Heart right ventricle (tissue), 16 donors: ENCODE measurements around the gene PLPP1. TPM values are rescaled to one million over a fixed set of nuclear protein-coding genes. Genes with fewer than 3 reads are reported as not detected.
"Not testable (repeated sequence)": the region's sequence is repeated elsewhere in the genome, so short reads cannot be mapped to it uniquely, and the experiment has no call there.

ENCODE experiments used
- ATAC-seq, 8 donors: fragments of 200-7000 bp; cut with Tn5 transposase; one replicate each; pipeline ENCODE4 v1.9.1; 2020; ENCODE audit warnings: mild to moderate bottlenecking in 8 of 8, moderate library complexity in 8 of 8, moderate number of reproducible peaks in 1 of 8
- DNase-seq, 2 donors: peaks; one replicate each; pipeline ENCODE4 v3.0.0-alpha.2; 2020
- H3K27ac ChIP-seq, 10 donors: fragments of 200-600 bp; sonication (generic) in 2 of 10; one replicate each; pipeline versions ENCODE4 v1.5.0 to v1.8.0; 2020 to 2022; ENCODE audit warnings: mild to moderate bottlenecking in 3 of 10
- H3K27me3 ChIP-seq, 7 donors: fragments of 200-600 bp; one replicate each; pipeline ENCODE4 v1.8.0; 2021 to 2022; ENCODE audit warnings: mild to moderate bottlenecking in 2 of 7
- H3K36me3 ChIP-seq, 9 donors: fragments of 200-600 bp; sonication (generic) in 1 of 9; one replicate each; pipeline versions ENCODE4 v1.5.0 to v1.8.0; 2020 to 2022; ENCODE audit warnings: mild to moderate bottlenecking in 2 of 9
- H3K4me1 ChIP-seq, 9 donors: fragments of 200-600 bp; sonication (generic) in 1 of 9; one replicate each; pipeline versions ENCODE4 v1.5.0 to v1.8.0; 2020 to 2022; ENCODE audit warnings: mild to moderate bottlenecking in 4 of 9
- H3K4me3 ChIP-seq, 10 donors: fragments of 200-600 bp; sonication (generic) in 2 of 10; one replicate each; pipeline versions ENCODE4 v1.5.0 to v1.8.0; 2020 to 2022; ENCODE audit warnings: mild to moderate bottlenecking in 7 of 10, moderate library complexity in 2 of 10
- H3K9me3 ChIP-seq, 11 donors: fragments of 200-600 bp in 10 of 11; sonication (generic) in 2 of 11; one replicate each; pipeline versions ENCODE4 v1.5.0 to v1.8.0; 2013 to 2022; ENCODE audit warnings: mild to moderate bottlenecking in 2 of 11, control low read depth in 1 of 11, moderate library complexity in 1 of 11
- CTCF ChIP-seq, 9 donors: fragments of 200-600 bp; sonication (generic) in 2 of 9; IDR thresholded peaks; one replicate each; pipeline versions ENCODE4 v1.5.0 to v1.8.0; 2021 to 2022; ENCODE audit warnings: antibody characterized with exemption in 9 of 9, mild to moderate bottlenecking in 5 of 9, moderate library complexity in 1 of 9
- whole genome bisulfite sequencing, 2 donors: extraction: QIAGEN DNeasy Blood & Tissue Kit; methylation state at CpG; one replicate each; pipeline ENCODE4 v1.1.7; 2013; ENCODE audit warnings: inconsistent platforms in 1 of 2; 5-methylcytosine and 5-hydroxymethylcytosine counted together
- intact Hi-C, 10 donors: fragments of 100-400 bp; cut with DNase I; formaldehyde crosslinking; loops; one replicate each; pipeline versions ENCODE4 v1.11.1 to v1.14.2; 2022
- polyA plus RNA-seq, 2 donors: library from polyadenylated mRNA; stranded (reverse); fragments of 200-250 nt; gene quantifications; one replicate each; pipeline ENCODE4 v1.2.3, GENCODE V29; 2013
- total RNA-seq, 10 donors: library from RNA; stranded (reverse); fragmentation: NEBNext Ultra II Directional in 3 of 10; extraction: Animal tissue kit (Norgen Biotek cat#: 25700) in 3 of 10; gene quantifications; one replicate each; pipeline versions ENCODE4 v1.2.1 to v1.2.4, GENCODE V29; 2021 to 2023
- donor health status: Arrhythmogenic right ventricular cardiomyopathy.
- donor health status: ischemic (EF 13 %, LVEDD 7.1; RV severe dilation, severe dysfunction).
- donor health status: healthy with polysubstance abuse.
- donor health status: DM: no; HTN: yes; CAD: no.
- donor health status: DM: no; HTN: no; CAD: no.
- donor health status: ischemic (EF 25% LVEDD 6.9; RV normal size, moderate dysfunction).
- donor health status: ischemic (EF 25% LVEDD 5.7; RV mildly dilated, moderate dysfunction).
- donor health status: healthy.
- donor health status: DM: yes; HTN: yes; CAD: no.
- donor health status: Ischemic cardiomyopathy.
- donor health status: ischemic (EF 35%, LVEDD 5.7; RV mildly dilated, moderate dysfunction).
- donor health status: nonischemic (EF 11% LVEDD 7.7; RV severe dilation, severe dysfunction).
- donor health status: DM: yes; HTN: yes; CAD: no.
- donor health status: PGD.
- donor health status: ischemic (EF 29% LVEDD 5.4; RV normal size, mild dysfunction).
- donor health status: nonischemic (EF 23%, LVEDD 6.1; RV moderate dilation, normal function).

Gene PLPP1
- total and polyA plus RNA-seq, 12 donors = 58.7 to 111 (median 77.4) TPM

GRCh38 chr5:55507574-55507973 lies 27.2 kb downstream of the PLPP1 start:
- intact Hi-C loops = no loop called here
- peak overlapping the region in 1 of 10 donors; percentile 18 for H3K27ac ChIP-seq

GRCh38 chr5:55505711-55506110 lies 29.1 kb downstream of the PLPP1 start:
- H3K9me3 ChIP-seq, H3K36me3 ChIP-seq, H3K27me3 ChIP-seq, H3K4me3 ChIP-seq, intact Hi-C loops, DNase-seq, ATAC-seq: not testable (repeated sequence)
- 91 to 94% methylated on average over 6 of the region's 6 CpGs for WGBS, 2 donors
- Histone ChIP-seq H3K27ac (peak overlapping the region in 1 of 10 donors; percentile 9), H3K4me1 (peaks cover 4 to 91% (median 69%) of the 10 kb centered on the region in 9 donors)

More at GRCh38 chr5:55507574-55507973, 27.2 kb downstream of the PLPP1 start:
- TF ChIP-seq CTCF (IDR thresholded peaks at IDR 0.05) = no peak
- peaks cover 4 to 80% (median 68%) of the 10 kb centered on the region in 9 donors for H3K4me1 ChIP-seq
- no peaks in the 10 kb centered on the region for H3K9me3 ChIP-seq
- DNase-seq = no peak
- no peaks in the 10 kb centered on the region for H3K36me3 ChIP-seq
- WGBS, 2 donors = 90 to 95% methylated on average over 2 of the region's 2 CpGs
- no peak overlapping the region for H3K4me3 ChIP-seq
- H3K27me3 ChIP-seq = no peaks in the 10 kb centered on the region
- ATAC-seq = no peak

GRCh38 chr5:55503917-55504316 lies 30.8 kb downstream of the PLPP1 start:
- peaks cover 4 to 84% (median 53%) of the 10 kb centered on the region in 9 donors for H3K4me1 ChIP-seq
- H3K36me3 ChIP-seq, DNase-seq, H3K4me3 ChIP-seq, ATAC-seq, H3K27me3 ChIP-seq, H3K9me3 ChIP-seq, intact Hi-C loops, H3K27ac ChIP-seq: not testable (repeated sequence)
- WGBS, 2 donors = 97 to 99% methylated on average over 7 of the region's 7 CpGs

- no peaks in the 10 kb centered on the region for H3K9me3 ChIP-seq
- H3K4me3 ChIP-seq = no peak overlapping the region
- intact Hi-C loops = no loop called here
- peaks cover 8 to 84% (median 53%) of the 10 kb centered on the region in 9 donors for H3K4me1 ChIP-seq
- TF ChIP-seq CTCF (IDR thresholded peaks at IDR 0.05) = no peak
- peak in 1 of 8 donors; percentile 17 for ATAC-seq
- no peaks in the 10 kb centered on the region for H3K27me3 ChIP-seq
- no peaks in the 10 kb centered on the region for H3K36me3 ChIP-seq
- 71 to 73% methylated on average over 3 of the region's 3 CpGs for WGBS, 2 donors
- H3K27ac ChIP-seq = peak overlapping the region in 1 of 10 donors; percentile 17
- DNase-seq = no peak
Measured at GRCh38 chr5:55502759-55503158, 32.0 kb downstream of the PLPP1 start.

DNA sequence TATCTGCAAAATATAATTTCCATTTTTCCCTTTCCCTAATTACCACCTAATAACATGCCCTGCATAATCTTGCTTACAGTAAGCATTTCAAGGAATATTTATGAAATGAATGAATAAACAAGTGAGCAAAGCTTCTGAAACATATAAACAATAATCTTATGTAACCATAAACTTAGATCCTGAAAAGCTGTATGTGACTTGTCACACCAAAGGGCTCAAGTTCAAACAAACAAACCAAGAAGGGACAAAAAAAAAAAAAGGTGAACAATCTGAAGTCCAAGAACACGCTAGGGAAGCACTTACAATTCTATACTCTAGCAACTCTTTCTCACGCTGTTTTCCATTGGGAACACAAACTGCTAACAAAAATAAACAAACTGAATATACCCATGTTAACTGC lies 36.3 kb downstream of the PLPP1 start:
- no peaks in the 10 kb centered on the region for H3K27me3 ChIP-seq
- no peaks in the 10 kb centered on the region for H3K9me3 ChIP-seq
- TF ChIP-seq CTCF (IDR thresholded peaks at IDR 0.05) = no peak
- peaks cover 0 to 5% (median 0%) of the 10 kb centered on the region in 9 donors for H3K36me3 ChIP-seq
- 60 to 78% methylated on average over 2 of the region's 2 CpGs for WGBS, 2 donors
- H3K4me1 ChIP-seq = peaks cover 11 to 90% (median 45%) of the 10 kb centered on the region in 9 donors
- H3K27ac ChIP-seq = no peak overlapping the region
- no peak overlapping the region for H3K4me3 ChIP-seq
- ATAC-seq (no peak), DNase-seq (no peak)
- intact Hi-C loops = loop anchor here in 1 of 10 donors (1.0 kb wide), 1 partner anchor 13 kb away; no protein-coding TSS in a partner anchor
